GM13977 (cell line): ENCODE measurements around the gene CLIP1.

ENCODE experiments used
- DNase-seq: peaks from one replicate; pipeline ENCODE4 v3.0.0; 2012; ENCODE audit warnings: low spot score
- CTCF ChIP-seq: IDR thresholded peaks from 2 replicates; pipeline ENCODE4 v1.5.1; 2012; ENCODE audit warnings: mild to moderate bottlenecking, control low read depth; ENCODE audit not compliant: insufficient read depth; ENCODE audit errors: extremely low read depth, missing control alignments
- in situ Hi-C: fragments of 300-500 bp; cut with MboI; formaldehyde crosslinking; loops from one replicate; pipeline ENCODE4 v1.12.0; 2022; ENCODE audit warnings: low sequenced_read_pairs, low pct_unique_long_range_greater_than_20kb, mixed read lengths, inconsistent platforms; ENCODE audit not compliant: unreplicated experiment

CLIP1 gene

GRCh38 chr12:122412851-122413433 lies 9.5 kb downstream of the CLIP1 start:
- peak; percentile 51 for DNase-seq
- TF ChIP-seq CTCF, result no peak
- in situ Hi-C loops, result no loop called here

- TF ChIP-seq CTCF, result no peak
- in situ Hi-C loops, result no loop called here
- no peak for DNase-seq
These were observed 10.9 kb downstream of the CLIP1 start for GRCh38 chr12:122411537-122411936.

GRCh38 chr12:122407208-122407607 lies 15.3 kb downstream of the CLIP1 start:
- DNase-seq, result no peak
- in situ Hi-C loops, result no loop called here
- TF ChIP-seq CTCF, result no peak

GRCh38 chr12:122406701-122407164 lies 15.7 kb downstream of the CLIP1 start:
- in situ Hi-C loops, result no loop called here
- no peak for DNase-seq
- TF ChIP-seq CTCF, result no peak

GRCh38 chr12:122403831-122404230 lies 18.6 kb downstream of the CLIP1 start:
- no peak for DNase-seq
- in situ Hi-C loops, result no loop called here
- no peak for TF ChIP-seq CTCF

- no peak for TF ChIP-seq CTCF
- peak; percentile 46 for DNase-seq
- in situ Hi-C loops, result no loop called here
These were observed 19.2 kb downstream of the CLIP1 start for GRCh38 chr12:122403115-122403770.
